Activated naive CD4-positive, alpha-beta T cell treated with anti-CD3 and anti-CD28 coated beads, Interleukin-2, amount 50 U/mL, for 72 hours (primary cell): Measurements from ENCODE around the gene KPNA3. TPM values are rescaled to one million over a fixed set of nuclear protein-coding genes. Genes with fewer than 3 reads are reported as not detected.
"Not testable (repeated sequence)": the region's sequence is repeated elsewhere in the genome, so short reads cannot be mapped to it uniquely, and the experiment has no call there.

Experiments
- ATAC-seq, 2 donors: fragments of 150-1000 bp; cut with Tn5 transposase; 2 replicates each; pipeline ENCODE4 v1.10.0; 2021; ENCODE audit warnings: mild to moderate bottlenecking in 2 of 2, moderate library complexity in 2 of 2
- DNase-seq, 2 donors: peaks; one replicate each; pipeline ENCODE4 v3.0.0; 2021 to 2022; ENCODE audit warnings: low spot score in 2 of 2
- H3K27ac Mint-ChIP-seq, 2 donors: one replicate each; pipeline ENCODE4 v1.8.0; 2022; ENCODE audit warnings: mild to moderate bottlenecking in 2 of 2, mixed read lengths in 2 of 2
- H3K36me3 Mint-ChIP-seq, 2 donors: one replicate each; pipeline ENCODE4 v1.8.0; 2022; ENCODE audit warnings: mixed read lengths in 2 of 2
- H3K9me3 Mint-ChIP-seq, 2 donors: one replicate each; pipeline ENCODE4 v1.8.0; 2022; ENCODE audit warnings: mixed read lengths in 2 of 2
- total RNA-seq, 2 donors: library from RNA; stranded (reverse); gene quantifications; one replicate each; pipeline ENCODE4 v1.2.3, GENCODE V29; 2022

Gene KPNA3
- total RNA-seq, 2 donors from 2014 or later = 33.0 to 36.3 TPM

GRCh38 chr13:49714757-49715156, 77.7 kb downstream of the KPNA3 start:
- H3K36me3 Mint-ChIP-seq = peaks cover 18 to 37% of the 10 kb centered on the region in 2 donors
- no peak overlapping the region for H3K27ac Mint-ChIP-seq
- DNase-seq (no peak), ATAC-seq (no peak)
- peaks cover 5 to 12% of the 10 kb centered on the region in 2 donors for H3K9me3 Mint-ChIP-seq

GRCh38 chr13:49711218-49711863, 81.1 kb downstream of the KPNA3 start:
- H3K9me3 Mint-ChIP-seq = no peaks in the 10 kb centered on the region
- H3K27ac Mint-ChIP-seq = no peak overlapping the region
- H3K36me3 Mint-ChIP-seq = peaks cover 0 to 18% of the 10 kb centered on the region in 2 donors
- ATAC-seq (no peak), DNase-seq (no peak)

- not testable (repeated sequence) for H3K9me3 Mint-ChIP-seq, H3K36me3 Mint-ChIP-seq, H3K27ac Mint-ChIP-seq, ATAC-seq, DNase-seq
Measured at GRCh38 chr13:49704264-49704663, 88.2 kb downstream of the KPNA3 start.

- ATAC-seq = no peak
- H3K9me3 Mint-ChIP-seq = no peaks in the 10 kb centered on the region
- H3K36me3 Mint-ChIP-seq = no peaks in the 10 kb centered on the region
- no peak overlapping the region for H3K27ac Mint-ChIP-seq
- DNase-seq = no peak
Measured at GRCh38 chr13:49701491-49701890, 91.0 kb downstream of the KPNA3 start.

GRCh38 chr13:49697468-49697867, 95.0 kb downstream of the KPNA3 start:
- DNase-seq (no peak), ATAC-seq (no peak)
- Mint-ChIP-seq H3K36me3 (no peaks in the 10 kb centered on the region), H3K27ac (no peak overlapping the region), H3K9me3 (no peaks in the 10 kb centered on the region)

GRCh38 chr13:49694446-49694845, 98.0 kb downstream of the KPNA3 start:
- Mint-ChIP-seq H3K36me3 (peaks cover 6% of the 10 kb centered on the region in 2 donors), H3K9me3 (no peaks in the 10 kb centered on the region), H3K27ac (no peak overlapping the region)
- ATAC-seq = no peak
- no peak for DNase-seq

GRCh38 chr13:49693877-49694276, 98.6 kb downstream of the KPNA3 start:
- Mint-ChIP-seq H3K36me3 (peaks cover 6% of the 10 kb centered on the region in 2 donors), H3K27ac (no peak overlapping the region), H3K9me3 (no peaks in the 10 kb centered on the region)
- DNase-seq (no peak), ATAC-seq (no peak)

GRCh38 chr13:49693191-49693733, 99.2 kb downstream of the KPNA3 start:
- ATAC-seq (no peak), DNase-seq (no peak)
- H3K27ac Mint-ChIP-seq = no peak overlapping the region
- peaks cover 6% of the 10 kb centered on the region in 2 donors for H3K36me3 Mint-ChIP-seq
- H3K9me3 Mint-ChIP-seq = no peaks in the 10 kb centered on the region

GRCh38 chr13:49690995-49691784, 101.3 kb downstream of the KPNA3 start, which contains the start of gene EBPL:
Gene EBPL, minus strand, starts transcription at chr13:49691486. Its CDS starts 62 bp downstream, at chr13:49691424.
- Mint-ChIP-seq H3K27ac (peak within 1 kb of the TSS; percentile 45 to 79), H3K36me3 (peaks cover 10 to 12% of the 10 kb centered on the region in 2 donors), H3K9me3 (no peaks in the 10 kb centered on the region)
- ATAC-seq (peak; percentile 97 to 98), DNase-seq (peak; percentile 86 to 89)

GRCh38 chr13:49690133-49690994, 102.1 kb downstream of the KPNA3 start:
- ATAC-seq (peak; percentile 5 to 6), DNase-seq (no peak)
- peak overlapping the region; percentile 33 to 71 for H3K27ac Mint-ChIP-seq
- H3K9me3 Mint-ChIP-seq = no peaks in the 10 kb centered on the region
- peaks cover 10 to 20% of the 10 kb centered on the region in 2 donors for H3K36me3 Mint-ChIP-seq

- no peak overlapping the region for H3K27ac Mint-ChIP-seq
- no peaks in the 10 kb centered on the region for H3K9me3 Mint-ChIP-seq
- peaks cover 5 to 19% of the 10 kb centered on the region in 2 donors for H3K36me3 Mint-ChIP-seq
- ATAC-seq (peak; percentile 70 to 97), DNase-seq (peak in 1 of 2 donors; percentile 27)
Measured at GRCh38 chr13:49683489-49683888, 109.0 kb downstream of the KPNA3 start.

GRCh38 chr13:49681842-49682435, 110.5 kb downstream of the KPNA3 start:
- peaks cover 0 to 24% of the 10 kb centered on the region in 2 donors for H3K36me3 Mint-ChIP-seq
- no peak for ATAC-seq
- no peak overlapping the region for H3K27ac Mint-ChIP-seq
- DNase-seq = no peak
- H3K9me3 Mint-ChIP-seq = no peaks in the 10 kb centered on the region

- DNase-seq = no peak
- peaks cover 0 to 17% of the 10 kb centered on the region in 2 donors for H3K36me3 Mint-ChIP-seq
Measured at GRCh38 chr13:49679246-49679645, 113.2 kb downstream of the KPNA3 start.

GRCh38 chr13:49678191-49678914, 114.1 kb downstream of the KPNA3 start:
- Mint-ChIP-seq H3K9me3 (no peaks in the 10 kb centered on the region), H3K27ac (no peak overlapping the region), H3K36me3 (peaks cover 0 to 17% of the 10 kb centered on the region in 2 donors)
- no peak for DNase-seq
- no peak for ATAC-seq

More at GRCh38 chr13:49679246-49679645, 113.2 kb downstream of the KPNA3 start:
- no peak for ATAC-seq
- no peaks in the 10 kb centered on the region for H3K9me3 Mint-ChIP-seq
- no peak overlapping the region for H3K27ac Mint-ChIP-seq

- Mint-ChIP-seq H3K9me3 (no peaks in the 10 kb centered on the region), H3K27ac (no peak overlapping the region)
Measured at GRCh38 chr13:49676581-49677298, 115.7 kb downstream of the KPNA3 start.

More at GRCh38 chr13:49676581-49677298, 115.7 kb downstream of the KPNA3 start:
- ATAC-seq (no peak), DNase-seq (no peak)
- H3K36me3 Mint-ChIP-seq = peaks cover 0 to 17% of the 10 kb centered on the region in 2 donors
